ENCODE results near the gene ALX3. TPM values are rescaled to one million over a fixed set of nuclear protein-coding genes. Genes with fewer than 3 reads are reported as not detected.

Gene ALX3
- not detected for total RNA-seq

- DNase-seq (no peak), ATAC-seq (no peak)
- Mint-ChIP-seq H3K36me3 (ENCODE audit: insufficient read depth) (no peaks in the 10 kb centered on the region), H3K27me3 (ENCODE audit: low read depth) (peaks cover 72% of the 10 kb centered on the region), H3K4me3 (peak within 1 kb of the TSS; percentile 33), H3K4me1 (ENCODE audit: low read depth) (peaks cover 17% of the 10 kb centered on the region), H3K9me3 (no peaks in the 10 kb centered on the region)
These were observed at the start of gene ALX3 for GRCh38 chr1:110070671-110071242. ALX3 (minus strand) TSS chr1:110070672; CDS start chr1:110070612, 60 bp downstream.

GRCh38 chr1:110119843-110120242 lies 49.4 kb upstream of the ALX3 start:
- DNase-seq (no peak), ATAC-seq (no peak)
- Mint-ChIP-seq H3K36me3 (ENCODE audit: insufficient read depth) (no peaks in the 10 kb centered on the region), H3K4me3 (no peak overlapping the region), H3K4me1 (ENCODE audit: low read depth) (peaks cover 5% of the 10 kb centered on the region), H3K27me3 (ENCODE audit: low read depth) (peaks cover 33% of the 10 kb centered on the region), H3K9me3 (no peaks in the 10 kb centered on the region)

- Mint-ChIP-seq H3K27me3 (ENCODE audit: low read depth) (peaks cover 31% of the 10 kb centered on the region), H3K4me3 (no peak overlapping the region), H3K36me3 (ENCODE audit: insufficient read depth) (no peaks in the 10 kb centered on the region), H3K9me3 (no peaks in the 10 kb centered on the region), H3K4me1 (ENCODE audit: low read depth) (peaks cover 5% of the 10 kb centered on the region)
- DNase-seq (no peak), ATAC-seq (peak; percentile 80 to 83)
These were observed 48.3 kb upstream of the ALX3 start for GRCh38 chr1:110118636-110119396.

GRCh38 chr1:110114784-110115183 lies 44.3 kb upstream of the ALX3 start:
- DNase-seq (no peak), ATAC-seq (no peak)
- Mint-ChIP-seq H3K36me3 (ENCODE audit: insufficient read depth) (no peaks in the 10 kb centered on the region), H3K4me3 (no peak overlapping the region), H3K4me1 (ENCODE audit: low read depth) (peaks cover 3% of the 10 kb centered on the region), H3K9me3 (no peaks in the 10 kb centered on the region), H3K27me3 (ENCODE audit: low read depth) (peaks cover 24% of the 10 kb centered on the region)

- no peak for DNase-seq
- Mint-ChIP-seq H3K27me3 (ENCODE audit: low read depth) (peaks cover 28% of the 10 kb centered on the region), H3K9me3 (no peaks in the 10 kb centered on the region)
These were observed 43.7 kb upstream of the ALX3 start for GRCh38 chr1:110114173-110114572.

GRCh38 chr1:110113551-110113950 lies 43.1 kb upstream of the ALX3 start:
- Mint-ChIP-seq H3K4me1 (ENCODE audit: low read depth) (peaks cover under 1% of the 10 kb centered on the region), H3K9me3 (no peaks in the 10 kb centered on the region), H3K4me3 (no peak overlapping the region), H3K27me3 (ENCODE audit: low read depth) (peaks cover 24% of the 10 kb centered on the region), H3K36me3 (ENCODE audit: insufficient read depth) (no peaks in the 10 kb centered on the region)
- DNase-seq (no peak), ATAC-seq (no peak)

More at GRCh38 chr1:110114173-110114572, 43.7 kb upstream of the ALX3 start:
- no peak for ATAC-seq
- H3K4me3 Mint-ChIP-seq: no peak overlapping the region
- peaks cover 3% of the 10 kb centered on the region for H3K4me1 Mint-ChIP-seq (ENCODE audit: low read depth)
- no peaks in the 10 kb centered on the region for H3K36me3 Mint-ChIP-seq (ENCODE audit: insufficient read depth)

- Mint-ChIP-seq H3K27me3 (ENCODE audit: low read depth) (peaks cover 21% of the 10 kb centered on the region), H3K4me1 (ENCODE audit: low read depth) (no peaks in the 10 kb centered on the region), H3K9me3 (no peaks in the 10 kb centered on the region), H3K36me3 (ENCODE audit: insufficient read depth) (no peaks in the 10 kb centered on the region), H3K4me3 (no peak overlapping the region)
- DNase-seq (no peak), ATAC-seq (no peak)
These were observed 42.2 kb upstream of the ALX3 start for GRCh38 chr1:110112656-110113055.

GRCh38 chr1:110112143-110112542 lies 41.7 kb upstream of the ALX3 start, which contains the start of gene UBL4B:
UBL4B (plus strand) TSS chr1:110112443; CDS start chr1:110112535, 92 bp downstream.
- DNase-seq (no peak), ATAC-seq (no peak)
- H3K27me3 Mint-ChIP-seq (ENCODE audit: low read depth): peaks cover 21% of the 10 kb centered on the region

GRCh38 chr1:110111081-110111480 lies 40.6 kb upstream of the ALX3 start:
- no peaks in the 10 kb centered on the region for H3K36me3 Mint-ChIP-seq (ENCODE audit: insufficient read depth)
- H3K27me3 Mint-ChIP-seq (ENCODE audit: low read depth): peaks cover 11% of the 10 kb centered on the region
- no peaks in the 10 kb centered on the region for H3K9me3 Mint-ChIP-seq
- no peaks in the 10 kb centered on the region for H3K4me1 Mint-ChIP-seq (ENCODE audit: low read depth)
- ATAC-seq (no peak), DNase-seq (no peak)
- no peak overlapping the region for H3K4me3 Mint-ChIP-seq

More at GRCh38 chr1:110112143-110112542, 41.7 kb upstream of the ALX3 start, which contains the start of gene UBL4B:
- H3K36me3 Mint-ChIP-seq (ENCODE audit: insufficient read depth): no peaks in the 10 kb centered on the region
- H3K4me3 Mint-ChIP-seq: no peak within 1 kb of the TSS
- H3K9me3 Mint-ChIP-seq: no peaks in the 10 kb centered on the region
- H3K4me1 Mint-ChIP-seq (ENCODE audit: low read depth): no peaks in the 10 kb centered on the region

GRCh38 chr1:110107867-110108469 lies 37.5 kb upstream of the ALX3 start:
- H3K4me3 Mint-ChIP-seq: no peak overlapping the region
- no peaks in the 10 kb centered on the region for H3K4me1 Mint-ChIP-seq (ENCODE audit: low read depth)
- H3K36me3 Mint-ChIP-seq (ENCODE audit: insufficient read depth): no peaks in the 10 kb centered on the region
- DNase-seq (no peak), ATAC-seq (no peak)
- H3K9me3 Mint-ChIP-seq: no peaks in the 10 kb centered on the region
- H3K27me3 Mint-ChIP-seq (ENCODE audit: low read depth): peaks cover 5% of the 10 kb centered on the region

- Mint-ChIP-seq H3K9me3 (no peaks in the 10 kb centered on the region), H3K4me3 (no peak overlapping the region), H3K36me3 (ENCODE audit: insufficient read depth) (no peaks in the 10 kb centered on the region), H3K27me3 (ENCODE audit: low read depth) (peaks cover 5% of the 10 kb centered on the region), H3K4me1 (ENCODE audit: low read depth) (no peaks in the 10 kb centered on the region)
- DNase-seq: peak; percentile 42
- peak; percentile 89 to 90 for ATAC-seq
These were observed 35.8 kb upstream of the ALX3 start for GRCh38 chr1:110106013-110106941.

GRCh38 chr1:110102081-110102480 lies 31.6 kb upstream of the ALX3 start:
- Mint-ChIP-seq H3K36me3 (ENCODE audit: insufficient read depth) (no peaks in the 10 kb centered on the region), H3K9me3 (no peaks in the 10 kb centered on the region), H3K4me1 (ENCODE audit: low read depth) (no peaks in the 10 kb centered on the region), H3K27me3 (ENCODE audit: low read depth) (peaks cover 2% of the 10 kb centered on the region), H3K4me3 (no peak overlapping the region)
- DNase-seq: no peak
- ATAC-seq: no peak

GRCh38 chr1:110100335-110100734 lies 29.9 kb upstream of the ALX3 start:
- Mint-ChIP-seq H3K4me1 (ENCODE audit: low read depth) (no peaks in the 10 kb centered on the region), H3K4me3 (no peak overlapping the region), H3K27me3 (ENCODE audit: low read depth) (peaks cover 6% of the 10 kb centered on the region), H3K36me3 (ENCODE audit: insufficient read depth) (no peaks in the 10 kb centered on the region), H3K9me3 (no peaks in the 10 kb centered on the region)
- ATAC-seq: no peak
- DNase-seq: no peak
